Neural cell (in vitro differentiated cells): ENCODE measurements around the gene MAP7D1.

ENCODE experiments used
- EP300 ChIP-seq: fragments of 450-650 bp; conservative IDR thresholded peaks from 2 replicates; pipeline ENCODE4 v1.6.1; 2014; ENCODE audit warnings: antibody characterized with exemption, mild to moderate bottlenecking, moderate library complexity; ENCODE audit not compliant: poor library complexity, severe bottlenecking
- EZH2 ChIP-seq: fragments of 200-600, 300-800 bp; shearing (Covaris generic), sonication (generic); IDR thresholded peaks from 2 replicates; pipeline ENCODE4 v1.6.1; 2014; ENCODE audit warnings: antibody characterized with exemption, low read length, borderline replicate concordance, mild to moderate bottlenecking; ENCODE audit not compliant: insufficient read depth, poor library complexity, severe bottlenecking
- POLR2AphosphoS5 ChIP-seq: IDR thresholded peaks from 2 replicates; pipeline ENCODE4 v1.6.1; 2012
- SMC3 ChIP-seq: fragments of 450-650 bp; conservative IDR thresholded peaks from 2 replicates; pipeline ENCODE4 v1.6.1; 2014; ENCODE audit warnings: antibody characterized with exemption, mild to moderate bottlenecking, moderate library complexity; ENCODE audit not compliant: poor library complexity
- TAF1 ChIP-seq: IDR thresholded peaks from 2 replicates; pipeline ENCODE4 v1.6.1; 2012; ENCODE audit warnings: low read depth
- TF ChIP-seq, protein P1 (sequence below): fragments of 450-650 bp; IDR thresholded peaks from 2 replicates; pipeline ENCODE4 v1.5.1; 2014; ENCODE audit warnings: antibody characterized with exemption, mild to moderate bottlenecking, moderate library complexity; ENCODE audit not compliant: poor library complexity, severe bottlenecking
- TF ChIP-seq, protein P2 (sequence below): IDR thresholded peaks from 2 replicates; pipeline ENCODE4 v1.6.1; 2012; ENCODE audit warnings: borderline replicate concordance

DNA sequence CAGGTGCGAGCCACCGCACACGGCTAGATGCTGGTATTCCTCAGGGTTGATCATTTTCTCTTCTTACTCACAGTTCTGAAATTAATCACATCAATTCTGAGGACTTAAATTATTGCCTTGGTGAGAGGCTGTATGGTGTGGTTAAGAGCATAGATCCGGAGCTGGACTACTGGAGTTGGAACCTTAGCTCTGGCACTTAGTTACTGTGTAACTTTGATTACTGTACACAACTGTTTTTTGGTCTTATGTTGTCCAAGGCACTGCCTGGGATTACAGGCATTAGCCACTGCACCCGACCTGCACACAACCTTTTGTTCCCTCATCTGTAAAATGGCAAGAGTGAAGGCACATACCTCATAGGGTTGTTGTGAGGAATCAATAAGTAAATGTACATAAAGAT lies 42.7 kb downstream of the MAP7D1 start:
- no peak for TF ChIP-seq EP300
- TF ChIP-seq SMC3 = no peak
- TF ChIP-seq, protein P1, sequence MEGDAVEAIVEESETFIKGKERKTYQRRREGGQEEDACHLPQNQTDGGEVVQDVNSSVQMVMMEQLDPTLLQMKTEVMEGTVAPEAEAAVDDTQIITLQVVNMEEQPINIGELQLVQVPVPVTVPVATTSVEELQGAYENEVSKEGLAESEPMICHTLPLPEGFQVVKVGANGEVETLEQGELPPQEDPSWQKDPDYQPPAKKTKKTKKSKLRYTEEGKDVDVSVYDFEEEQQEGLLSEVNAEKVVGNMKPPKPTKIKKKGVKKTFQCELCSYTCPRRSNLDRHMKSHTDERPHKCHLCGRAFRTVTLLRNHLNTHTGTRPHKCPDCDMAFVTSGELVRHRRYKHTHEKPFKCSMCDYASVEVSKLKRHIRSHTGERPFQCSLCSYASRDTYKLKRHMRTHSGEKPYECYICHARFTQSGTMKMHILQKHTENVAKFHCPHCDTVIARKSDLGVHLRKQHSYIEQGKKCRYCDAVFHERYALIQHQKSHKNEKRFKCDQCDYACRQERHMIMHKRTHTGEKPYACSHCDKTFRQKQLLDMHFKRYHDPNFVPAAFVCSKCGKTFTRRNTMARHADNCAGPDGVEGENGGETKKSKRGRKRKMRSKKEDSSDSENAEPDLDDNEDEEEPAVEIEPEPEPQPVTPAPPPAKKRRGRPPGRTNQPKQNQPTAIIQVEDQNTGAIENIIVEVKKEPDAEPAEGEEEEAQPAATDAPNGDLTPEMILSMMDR = no peak
- TF ChIP-seq EZH2 = no peak
- TF ChIP-seq POLR2AphosphoS5 = no peak
- TF ChIP-seq TAF1 = no peak
- TF ChIP-seq, protein P2, sequence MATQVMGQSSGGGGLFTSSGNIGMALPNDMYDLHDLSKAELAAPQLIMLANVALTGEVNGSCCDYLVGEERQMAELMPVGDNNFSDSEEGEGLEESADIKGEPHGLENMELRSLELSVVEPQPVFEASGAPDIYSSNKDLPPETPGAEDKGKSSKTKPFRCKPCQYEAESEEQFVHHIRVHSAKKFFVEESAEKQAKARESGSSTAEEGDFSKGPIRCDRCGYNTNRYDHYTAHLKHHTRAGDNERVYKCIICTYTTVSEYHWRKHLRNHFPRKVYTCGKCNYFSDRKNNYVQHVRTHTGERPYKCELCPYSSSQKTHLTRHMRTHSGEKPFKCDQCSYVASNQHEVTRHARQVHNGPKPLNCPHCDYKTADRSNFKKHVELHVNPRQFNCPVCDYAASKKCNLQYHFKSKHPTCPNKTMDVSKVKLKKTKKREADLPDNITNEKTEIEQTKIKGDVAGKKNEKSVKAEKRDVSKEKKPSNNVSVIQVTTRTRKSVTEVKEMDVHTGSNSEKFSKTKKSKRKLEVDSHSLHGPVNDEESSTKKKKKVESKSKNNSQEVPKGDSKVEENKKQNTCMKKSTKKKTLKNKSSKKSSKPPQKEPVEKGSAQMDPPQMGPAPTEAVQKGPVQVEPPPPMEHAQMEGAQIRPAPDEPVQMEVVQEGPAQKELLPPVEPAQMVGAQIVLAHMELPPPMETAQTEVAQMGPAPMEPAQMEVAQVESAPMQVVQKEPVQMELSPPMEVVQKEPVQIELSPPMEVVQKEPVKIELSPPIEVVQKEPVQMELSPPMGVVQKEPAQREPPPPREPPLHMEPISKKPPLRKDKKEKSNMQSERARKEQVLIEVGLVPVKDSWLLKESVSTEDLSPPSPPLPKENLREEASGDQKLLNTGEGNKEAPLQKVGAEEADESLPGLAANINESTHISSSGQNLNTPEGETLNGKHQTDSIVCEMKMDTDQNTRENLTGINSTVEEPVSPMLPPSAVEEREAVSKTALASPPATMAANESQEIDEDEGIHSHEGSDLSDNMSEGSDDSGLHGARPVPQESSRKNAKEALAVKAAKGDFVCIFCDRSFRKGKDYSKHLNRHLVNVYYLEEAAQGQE = no peak
